Peyer's patch (tissue), 4 donors: ENCODE results near the gene NEDD4L.

Experiments
- CTCF ChIP-seq, 6 experiments: fragments of 450-650 bp in 4 of 6; fragments of 200-600 bp in 2 of 6; sonication (generic) in 1 of 6; IDR thresholded peaks; one replicate each; pipeline ENCODE4 v1.5.1; 2017 to 2019; ENCODE audit warnings: antibody characterized with exemption in 6 of 6, mild to moderate bottlenecking in 3 of 6, moderate library complexity in 1 of 6
- POLR2A ChIP-seq, 2 donors: fragments of 450-650 bp; IDR thresholded peaks; one replicate each; pipeline ENCODE4 v1.5.1; 2017; ENCODE audit warnings: antibody characterized with exemption in 2 of 2, mild to moderate bottlenecking in 2 of 2, moderate library complexity in 2 of 2

- TF ChIP-seq CTCF (IDR thresholded peaks at IDR 0.05): peak in 2 of 6 experiments; percentile 2 to 8
- TF ChIP-seq POLR2A (IDR thresholded peaks at IDR 0.05): no peak
Measured at GRCh38 chr18:58285449-58286130, 241.6 kb downstream of the NEDD4L start.
